ENCODE measurements around the gene PLSCR1. TPM values are rescaled to one million over a fixed set of nuclear protein-coding genes. Genes with fewer than 3 reads are reported as not detected.
A peak's percentile ranks its signal among the peaks of the same experiment; 100 is the strongest.

PLSCR1 gene
- total and polyA plus RNA-seq, 9 of the 15 experiments (the other 6 are each of a cell fraction or from before 2014, with no cell fraction given), result 40.6 to 122 (median 69.1) TPM

DNA sequence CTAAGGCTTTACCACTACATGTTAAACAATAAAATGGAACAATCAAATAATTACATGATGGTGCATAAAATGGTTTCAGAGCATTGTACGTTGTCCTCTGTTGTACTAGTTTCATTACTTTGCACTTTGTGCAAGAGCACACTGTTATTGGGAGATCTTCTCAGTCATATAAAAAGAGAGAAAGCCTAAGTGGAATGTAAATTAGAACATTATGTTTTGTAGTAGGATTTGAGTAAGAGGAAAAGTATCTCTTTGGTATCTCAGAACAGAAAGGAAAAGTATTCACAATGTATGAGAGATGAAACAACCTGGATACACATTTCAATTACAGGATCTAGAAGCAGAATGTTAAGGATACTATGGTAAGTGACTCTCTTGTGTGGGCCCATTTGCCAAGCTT lies 48.2 kb downstream of the PLSCR1 start:
- intact Hi-C loops (cut with micrococcal nuclease) (loop anchor here (1.0 to 2.0 kb wide), 2 partner anchors 11 to 27 kb away; partner anchors contain the start of gene PLSCR2), in situ Hi-C loops (cut with MboI) (no loop called here)
- Histone ChIP-seq H3K9ac (ENCODE audit: insufficient read depth in 1 of 2, low read depth in 2 of 2, low read length in 2 of 2) (no peak overlapping the region), H3K27ac (ENCODE audit: extremely low read depth, low read depth, low read length) (peak overlapping the region; percentile 73), H3K4me2 (ENCODE audit: insufficient read depth, low read length) (peak overlapping the region; percentile 51; the same call in 1 of the 2 replicates), H4K20me1 (replicated peaks; ENCODE audit: control insufficient read depth, insufficient read depth, low read length) (no peaks in the 10 kb centered on the region), H3K79me2 (ENCODE audit: control insufficient read depth, insufficient read depth, low read length) (no peaks in the 10 kb centered on the region), H3K36me3 (ENCODE audit: control insufficient read depth, insufficient read depth, low read length) (no peaks in the 10 kb centered on the region), H3K9me1 (ENCODE audit: control insufficient read depth, insufficient read depth, low read length) (no peaks in the 10 kb centered on the region), H3K9me3 (replicated peaks; ENCODE audit: control insufficient read depth, insufficient read depth, low read depth, low read length) (peaks cover 6% of the 10 kb centered on the region), H3K27me3 (ENCODE audit: control insufficient read depth in 2 of 2, insufficient read depth in 2 of 2, low read length in 2 of 2) (no peaks in the 10 kb centered on the region), H2AFZ (ENCODE audit: low read depth, low read length) (no peak overlapping the region), H3K4me3 (no peak overlapping the region), H3K4me1 (replicated peaks in 1 of 2; ENCODE audit: control insufficient read depth in 2 of 2, insufficient read depth in 2 of 2, low read length in 2 of 2) (peaks cover 9 to 15% of the 10 kb centered on the region in 2 experiments; a peak in 4 of 5 replicates)
- 23% methylated on average over 1 of the region's 1 CpG for WGBS (ENCODE audit: insufficient coverage, low coverage, missing lambda C conversion rate)
- BruUV-seq (replicated peaks), result no TSS peak
- ChIA-PET CTCF (ENCODE audit: low intra/inter-chr PET ratio) (no interaction called here), POLR2A (interaction anchor here (1.0 to 2.2 kb wide), 4 partner anchors 9 to 28 kb away, joined by 3 to 6 read pairs (median 4); no protein-coding TSS in a partner anchor)
- TF ChIP-seq DDX20 (tag; IDR thresholded peaks at IDR 0.05; ENCODE audit: low read depth) (no peak), ZNF586 (CRISPR knock-in tag; conservative IDR thresholded peaks at IDR 0.05) (no peak), ZFP36 (IDR thresholded peaks at IDR 0.05; ENCODE audit: low read depth, low read length, partially characterized antibody) (no peak), CBFA2T2 (conservative IDR thresholded peaks at IDR 0.05) (no peak), STAT5B (CRISPR knock-in tag; IDR thresholded peaks at IDR 0.05) (no peak)
- no peak for FAIRE-seq
- ATAC-seq, result peak; percentile 9; the same call in 1 of the 3 replicates
- no peak for DNase-seq (ENCODE audit: extremely low read depth in 1 of 4, low spot score in 3 of 4)

DNA sequence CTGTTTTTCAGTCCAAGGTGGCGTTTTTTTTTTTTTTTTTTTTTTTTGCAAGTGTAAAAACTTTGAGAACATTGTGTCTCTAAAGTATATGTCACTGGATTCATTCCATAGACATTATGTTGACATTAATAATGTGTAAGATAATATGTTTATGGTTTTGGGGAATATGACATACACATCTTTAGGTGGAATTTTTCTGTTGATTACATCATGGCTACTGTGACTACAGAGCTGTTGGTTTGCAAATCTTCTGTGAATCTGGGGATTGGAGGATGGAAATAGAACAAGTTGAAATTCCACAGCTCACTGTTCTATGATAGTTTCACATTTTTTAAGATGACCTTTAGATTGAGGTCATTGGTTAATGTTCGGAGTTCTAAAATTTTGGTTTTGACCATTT lies 50.6 kb downstream of the PLSCR1 start:
- no peaks in the 10 kb centered on the region for H3K79me2 ChIP-seq (ENCODE audit: control insufficient read depth, insufficient read depth, low read length)
- H3K9me3 ChIP-seq (replicated peaks; ENCODE audit: control insufficient read depth, insufficient read depth, low read depth, low read length), result peaks cover 6% of the 10 kb centered on the region
- BruUV-seq (replicated peaks), result no TSS peak
- H3K27me3 ChIP-seq (ENCODE audit: control insufficient read depth in 2 of 2, insufficient read depth in 2 of 2, low read length in 2 of 2), result no peaks in the 10 kb centered on the region
- no peaks in the 10 kb centered on the region for H3K9me1 ChIP-seq (ENCODE audit: control insufficient read depth, insufficient read depth, low read length)
- CTCF ChIA-PET (ENCODE audit: low intra/inter-chr PET ratio), result no interaction called here
- DNase-seq (ENCODE audit: extremely low read depth in 1 of 4, low spot score in 3 of 4), result no peak
- H2AFZ ChIP-seq (ENCODE audit: low read depth, low read length), result no peak overlapping the region
- H3K36me3 ChIP-seq (ENCODE audit: control insufficient read depth, insufficient read depth, low read length), result no peaks in the 10 kb centered on the region
- 67% methylated on average over 2 of the region's 2 CpGs for WGBS (ENCODE audit: insufficient coverage, low coverage, missing lambda C conversion rate)
- no peak overlapping the region for H3K27ac ChIP-seq (ENCODE audit: extremely low read depth, low read depth, low read length)
- no peak overlapping the region for H3K4me3 ChIP-seq
- no peaks in the 10 kb centered on the region for H4K20me1 ChIP-seq (replicated peaks; ENCODE audit: control insufficient read depth, insufficient read depth, low read length)
- peaks cover 9 to 15% of the 10 kb centered on the region in 2 experiments; a peak in 4 of 5 replicates for H3K4me1 ChIP-seq (replicated peaks in 1 of 2; ENCODE audit: control insufficient read depth in 2 of 2, insufficient read depth in 2 of 2, low read length in 2 of 2)
- H3K4me2 ChIP-seq (ENCODE audit: insufficient read depth, low read length), result no peak overlapping the region
- FAIRE-seq, result no peak
- no peak for ATAC-seq
- in situ Hi-C loops (cut with MboI) (no loop called here), intact Hi-C loops (cut with micrococcal nuclease) (no loop called here)
- POLR2A ChIA-PET, result no interaction called here
- no peak overlapping the region for H3K9ac ChIP-seq (ENCODE audit: insufficient read depth in 1 of 2, low read depth in 2 of 2, low read length in 2 of 2)
- TF ChIP-seq BMI1 (IDR thresholded peaks at IDR 0.05; ENCODE audit: low read length) (no peak), TRIM24 (IDR thresholded peaks at IDR 0.05) (peak in 1 of 2 experiments; percentile 28; a peak in 1 of 4 replicates), SRSF3 (IDR thresholded peaks at IDR 0.05; ENCODE audit: insufficient read depth, low read length) (no peak)

Data from K562 (cell line).